B cell (primary cell): ENCODE results near the gene PSD. TPM values are rescaled to one million over a fixed set of nuclear protein-coding genes. Genes with fewer than 3 reads are reported as not detected.
A peak's percentile ranks its signal among the peaks of the same experiment; 100 is the strongest.

Experiments used
- ATAC-seq: fragments of 200-7000 bp; cut with Tn5 transposase; one replicate; pipeline ENCODE4 v1.10.0; 2021; ENCODE audit warnings: low read depth, mild to moderate bottlenecking, moderate number of reproducible peaks, moderate library complexity
- CTCF ChIA-PET: fragments of 350-600 bp; sonication (Branson Sonifier 250); formaldehyde crosslinking; loops from one replicate; lab custom pipeline; 2021; ENCODE audit warnings: antibody characterized with exemption, inconsistent platforms; lab: Charles Lee
- POLR2A ChIA-PET: fragments of 350-600 bp; sonication (Branson Sonifier 250); formaldehyde crosslinking; loops from one replicate; lab custom pipeline; 2021; ENCODE audit warnings: antibody characterized with exemption; lab: Charles Lee
- DNase-seq: peaks from one replicate; pipeline ENCODE4 v3.0.0; 2013
- H2AFZ ChIP-seq: 2 replicates; pipeline ENCODE4 v1.6.1; 2012; ENCODE audit warnings: mild to moderate bottlenecking, low read depth, low read length; ENCODE audit not compliant: insufficient read depth, poor library complexity, severe bottlenecking
- H3K27ac ChIP-seq, 2 donors: 1 replicate in 1 of 2; 2 replicates in 1 of 2; pipeline ENCODE4 v1.5.1; 2012 to 2013; ENCODE audit warnings: low read length in 2 of 2, mild to moderate bottlenecking in 2 of 2, moderate library complexity in 1 of 2
- H3K27me3 ChIP-seq, 4 experiments: fragments of 200-600 bp in 1 of 4; sonication (generic) in 1 of 4; replicated peaks in 1 of 4; 1 replicate in 2 of 4; 2 replicates in 2 of 4; pipeline versions ENCODE4 v1.6.1 to v1.7.0; 2013 to 2016; ENCODE audit warnings: low read length in 3 of 4, mild to moderate bottlenecking in 2 of 4, mixed read lengths in 1 of 4, moderate library complexity in 1 of 4; ENCODE audit not compliant: insufficient read depth in 4 of 4, control insufficient read depth in 3 of 4; ENCODE audit errors: control extremely low read depth in 1 of 4
- H3K36me3 ChIP-seq, 2 experiments: replicated peaks in 1 of 2; 1 replicate in 1 of 2; 2 replicates in 1 of 2; pipeline versions ENCODE4 v1.6.1 to v1.7.1; 2013; ENCODE audit warnings: low read length in 1 of 2; ENCODE audit not compliant: insufficient read depth in 2 of 2, control insufficient read depth in 1 of 2; ENCODE audit errors: control extremely low read depth in 1 of 2, extremely low read depth in 1 of 2
- H3K4me1 ChIP-seq, 2 donors: fragments of 200-600 bp in 1 of 2; sonication (generic) in 1 of 2; 1 replicate in 1 of 2; 2 replicates in 1 of 2; pipeline versions ENCODE4 v1.5.1 to v1.6.1; 2013 to 2017; ENCODE audit warnings: low read length in 2 of 2; ENCODE audit not compliant: control insufficient read depth in 2 of 2, insufficient read depth in 2 of 2
- H3K4me2 ChIP-seq: replicated peaks from 2 replicates; pipeline ENCODE3; 2012; ENCODE audit warnings: mild to moderate bottlenecking, low read depth, low read length; ENCODE audit not compliant: poor library complexity, severe bottlenecking
- H3K4me3 ChIP-seq, 5 experiments: fragments of 200-600 bp in 1 of 5; sonication (generic) in 1 of 5; 1 replicate in 3 of 5; 2 replicates in 2 of 5; pipeline versions ENCODE4 v1.5.1 to v1.7.0; 2011 to 2016; ENCODE audit warnings: low read length in 4 of 5, mild to moderate bottlenecking in 4 of 5, low read depth in 2 of 5, control low read depth in 1 of 5, moderate library complexity in 1 of 5; ENCODE audit not compliant: insufficient read depth in 1 of 5; ENCODE audit errors: control extremely low read depth in 1 of 5, extremely low read depth in 1 of 5
- H3K79me2 ChIP-seq: fragments of 200-600 bp; sonication (generic); one replicate; pipeline ENCODE4 v1.6.0; 2016; ENCODE audit warnings: low read length; ENCODE audit not compliant: control insufficient read depth, insufficient read depth
- H3K9ac ChIP-seq: fragments of 200-600 bp; sonication (generic); 2 replicates; pipeline ENCODE4 v1.6.1; 2017; ENCODE audit warnings: mild to moderate bottlenecking, low read length, moderate library complexity
- H3K9me3 ChIP-seq, 3 donors: one replicate each; pipeline versions ENCODE4 v1.6.1 to v1.7.1; 2013; ENCODE audit warnings: low read length in 2 of 3; ENCODE audit not compliant: control insufficient read depth in 2 of 3, insufficient read depth in 1 of 3; ENCODE audit errors: control extremely low read depth in 1 of 3
- H4K20me1 ChIP-seq: 2 replicates; pipeline ENCODE4 v1.6.0; 2012; ENCODE audit warnings: mild to moderate bottlenecking, low read length; ENCODE audit not compliant: insufficient read depth, control insufficient read depth, poor library complexity, severe bottlenecking
- H3K27ac Mint-ChIP-seq: one replicate; pipeline ENCODE4 v1.8.0; 2021; ENCODE audit warnings: mixed read lengths
- H3K27me3 Mint-ChIP-seq: one replicate; pipeline ENCODE4 v1.8.0; 2021; ENCODE audit warnings: mixed read lengths
- H3K4me1 Mint-ChIP-seq: one replicate; pipeline ENCODE4 v1.8.0; 2021; ENCODE audit warnings: mixed read lengths
- H3K4me3 Mint-ChIP-seq: one replicate; pipeline ENCODE4 v1.8.0; 2021; ENCODE audit warnings: mixed read lengths
- H3K9me3 Mint-ChIP-seq: one replicate; pipeline ENCODE4 v1.8.0; 2022; ENCODE audit warnings: mixed read lengths; ENCODE audit not compliant: insufficient read depth
- CTCF ChIP-seq: fragments of 200-600 bp; IDR thresholded peaks from one replicate; pipeline ENCODE4 v1.8.0; 2022; ENCODE audit warnings: antibody characterized with exemption, mild to moderate bottlenecking
- EZH2 ChIP-seq: IDR thresholded peaks from 2 replicates; pipeline ENCODE4 v1.6.1; 2012; ENCODE audit warnings: borderline replicate concordance, low read depth, mild to moderate bottlenecking, moderate library complexity, low read length; ENCODE audit not compliant: insufficient read depth, poor library complexity, severe bottlenecking
- WGBS: methylation state at CpG from one replicate; pipeline ENCODE4 v1.1.5; 2013; ENCODE audit warnings: missing lambda C conversion rate; ENCODE audit not compliant: insufficient coverage; 5-methylcytosine and 5-hydroxymethylcytosine counted together
- intact Hi-C: fragments of 100-400 bp; cut with micrococcal nuclease; formaldehyde crosslinking; loops from one replicate; pipeline ENCODE4 v1.10.0; 2022
- polyA plus RNA-seq: library from polyadenylated mRNA; depleted of rRNA; stranded (reverse); fragments of >200 nt; gene quantifications from 2 replicates; pipeline ENCODE4 v1.2.3, GENCODE V29; 2012
- total RNA-seq, 2 donors: library from RNA; stranded (reverse); fragments of 120-200 nt in 1 of 2; gene quantifications; 1 replicate in 1 of 2; 2 replicates in 1 of 2; pipeline versions ENCODE4 v1.2.3 to v1.2.4, GENCODE V29; 2013 to 2022

The PSD gene
- total and polyA plus RNA-seq, 2 donors (not counting 1 experiment from before 2014, with no cell fraction given) = 0.52 to 0.81 TPM

DNA sequence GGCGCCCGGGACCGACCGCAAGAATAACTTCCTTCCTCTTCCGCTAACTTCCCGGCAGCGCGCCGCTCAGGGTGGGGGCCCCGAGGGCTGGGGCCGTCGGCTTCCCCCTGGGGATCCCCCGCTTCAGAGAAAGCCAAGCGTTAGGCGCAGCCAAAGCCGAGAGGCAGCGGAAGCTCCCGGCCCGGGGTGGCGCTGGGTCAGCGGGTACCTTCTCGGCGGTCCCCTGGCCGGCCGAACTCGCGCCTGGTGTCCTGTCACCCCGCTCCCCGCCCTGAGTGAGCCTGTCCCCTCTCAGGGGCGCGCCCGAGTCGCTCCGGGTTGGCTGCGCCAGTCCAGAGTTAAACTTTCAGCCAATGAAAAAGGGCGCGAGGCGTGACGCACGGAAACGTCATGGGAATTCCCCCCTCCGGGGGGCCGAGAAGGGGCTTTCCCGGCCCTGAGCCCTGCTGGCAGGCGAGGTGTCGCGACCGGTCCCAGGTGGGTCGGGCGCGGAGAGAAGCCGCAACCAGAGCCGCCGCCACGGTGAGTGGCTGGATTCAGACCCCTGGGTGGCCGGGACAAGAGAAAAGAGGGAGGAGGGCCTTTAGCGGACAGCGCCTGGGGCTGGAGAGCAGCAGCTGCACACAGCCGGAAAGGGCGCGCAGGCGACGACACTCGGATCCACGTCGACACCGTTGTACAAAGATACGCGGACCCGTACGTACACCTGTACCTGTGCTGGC is 24.3 kb downstream of the PSD start:
- Histone ChIP-seq H3K4me1 (peaks cover 35 to 44% of the 10 kb centered on the region in 2 donors), H3K4me3 (peak overlapping the region; percentile 86 to 100 (median 99)), H3K4me2 (peak overlapping the region; percentile 99), H3K27me3 (no peaks in the 10 kb centered on the region), H3K36me3 (peaks cover 0 to 25% of the 10 kb centered on the region in 2 experiments), H4K20me1 (peaks cover 42% of the 10 kb centered on the region), H3K9ac (peak overlapping the region; percentile 96), H3K79me2 (peaks cover 41% of the 10 kb centered on the region), H3K9me3 (no peaks in the 10 kb centered on the region), H3K27ac (peak overlapping the region; percentile 98 to 100), H2AFZ (no peak overlapping the region)
- Mint-ChIP-seq H3K27me3 (no peaks in the 10 kb centered on the region), H3K9me3 (no peaks in the 10 kb centered on the region), H3K4me3 (peak overlapping the region; percentile 95), H3K27ac (peak overlapping the region; percentile 99), H3K4me1 (peaks cover 41% of the 10 kb centered on the region)
- POLR2A ChIA-PET = interaction anchor here (0.6 to 3.7 kb wide), 15 partner anchors 9 to 275 kb away, joined by 3 to 38 read pairs (median 8); partner anchors contain the start of genes ACTR1A, C10orf95, CUEDC2 and FBXL15
- WGBS = under 1% methylated on average over 71 of the region's 71 CpGs
- ATAC-seq (peak; percentile 76), DNase-seq (peak; percentile 100)
- CTCF ChIA-PET = interaction anchor here (0.9 to 8.8 kb wide), 20 partner anchors 9 to 252 kb away, joined by 3 to 108 read pairs (median 7); partner anchors contain the start of genes ACTR1A, C10orf95 and FBXL15
- intact Hi-C loops = loop anchor here (1.0 to 2.0 kb wide), 8 partner anchors 27 to 189 kb away; partner anchors contain the start of genes GBF1 and SUFU
- no peak for TF ChIP-seq EZH2
- TF ChIP-seq CTCF = peak; percentile 38
